GM19238 (cell line): ENCODE measurements around the gene ADIPOR1.
A peak's percentile ranks its signal among the peaks of the same experiment; 100 is the strongest.
"Not testable (repeated sequence)": the region's sequence is repeated elsewhere in the genome, so short reads cannot be mapped to it uniquely, and the experiment has no call there.

Experiments used
- DNase-seq: peaks from one replicate; pipeline ENCODE4 v3.0.0; 2011; ENCODE audit warnings: low spot score; ENCODE audit not compliant: insufficient read length

The ADIPOR1 gene, protein sequence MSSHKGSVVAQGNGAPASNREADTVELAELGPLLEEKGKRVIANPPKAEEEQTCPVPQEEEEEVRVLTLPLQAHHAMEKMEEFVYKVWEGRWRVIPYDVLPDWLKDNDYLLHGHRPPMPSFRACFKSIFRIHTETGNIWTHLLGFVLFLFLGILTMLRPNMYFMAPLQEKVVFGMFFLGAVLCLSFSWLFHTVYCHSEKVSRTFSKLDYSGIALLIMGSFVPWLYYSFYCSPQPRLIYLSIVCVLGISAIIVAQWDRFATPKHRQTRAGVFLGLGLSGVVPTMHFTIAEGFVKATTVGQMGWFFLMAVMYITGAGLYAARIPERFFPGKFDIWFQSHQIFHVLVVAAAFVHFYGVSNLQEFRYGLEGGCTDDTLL

DNA sequence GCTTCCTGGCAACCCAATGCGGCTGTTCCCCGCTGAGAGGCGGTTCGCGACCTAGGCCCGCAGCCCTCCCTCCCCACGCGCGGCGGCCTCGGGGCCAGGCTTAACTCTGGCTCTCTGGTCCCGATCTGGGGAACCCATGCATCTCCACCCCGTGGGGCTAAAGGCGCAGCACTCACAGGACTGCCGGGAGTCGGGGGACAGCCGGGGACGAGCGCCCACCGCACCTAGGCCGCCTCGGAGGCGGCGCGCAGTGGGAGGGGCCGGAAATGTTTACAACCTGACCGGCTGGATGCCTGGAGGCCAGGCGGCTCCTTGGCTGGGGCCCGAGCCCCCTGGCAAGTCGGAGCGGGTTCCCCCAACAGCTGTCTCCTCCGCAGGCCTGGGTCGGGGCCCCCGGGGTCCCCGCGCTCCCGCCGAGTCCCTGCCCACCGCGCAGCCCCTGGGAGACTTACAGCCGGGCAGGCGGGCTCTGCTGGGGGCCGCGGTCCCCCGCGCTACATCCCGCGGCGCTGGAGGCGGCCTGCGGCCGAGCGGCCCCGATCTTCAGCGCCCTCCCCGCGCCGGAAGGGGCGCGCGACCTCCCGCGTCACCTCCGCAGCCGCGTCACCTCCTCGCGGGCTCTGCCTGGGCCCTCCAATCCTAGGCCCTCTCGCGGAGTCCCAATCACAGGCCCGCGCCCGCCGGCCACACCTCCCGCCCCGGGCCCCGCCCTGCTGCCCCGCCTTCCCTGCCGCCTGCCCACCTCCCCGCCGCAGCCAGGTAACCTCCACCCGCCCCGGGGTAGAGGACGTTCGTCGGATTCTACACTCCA is at the start of gene ADIPOR1:
Gene ADIPOR1, minus strand, starts transcription at position 580 of the 811 bp plus-strand sequence. CDS start 7,242 bp downstream, outside the sequence.
- peak; percentile 99 for DNase-seq

DNA sequence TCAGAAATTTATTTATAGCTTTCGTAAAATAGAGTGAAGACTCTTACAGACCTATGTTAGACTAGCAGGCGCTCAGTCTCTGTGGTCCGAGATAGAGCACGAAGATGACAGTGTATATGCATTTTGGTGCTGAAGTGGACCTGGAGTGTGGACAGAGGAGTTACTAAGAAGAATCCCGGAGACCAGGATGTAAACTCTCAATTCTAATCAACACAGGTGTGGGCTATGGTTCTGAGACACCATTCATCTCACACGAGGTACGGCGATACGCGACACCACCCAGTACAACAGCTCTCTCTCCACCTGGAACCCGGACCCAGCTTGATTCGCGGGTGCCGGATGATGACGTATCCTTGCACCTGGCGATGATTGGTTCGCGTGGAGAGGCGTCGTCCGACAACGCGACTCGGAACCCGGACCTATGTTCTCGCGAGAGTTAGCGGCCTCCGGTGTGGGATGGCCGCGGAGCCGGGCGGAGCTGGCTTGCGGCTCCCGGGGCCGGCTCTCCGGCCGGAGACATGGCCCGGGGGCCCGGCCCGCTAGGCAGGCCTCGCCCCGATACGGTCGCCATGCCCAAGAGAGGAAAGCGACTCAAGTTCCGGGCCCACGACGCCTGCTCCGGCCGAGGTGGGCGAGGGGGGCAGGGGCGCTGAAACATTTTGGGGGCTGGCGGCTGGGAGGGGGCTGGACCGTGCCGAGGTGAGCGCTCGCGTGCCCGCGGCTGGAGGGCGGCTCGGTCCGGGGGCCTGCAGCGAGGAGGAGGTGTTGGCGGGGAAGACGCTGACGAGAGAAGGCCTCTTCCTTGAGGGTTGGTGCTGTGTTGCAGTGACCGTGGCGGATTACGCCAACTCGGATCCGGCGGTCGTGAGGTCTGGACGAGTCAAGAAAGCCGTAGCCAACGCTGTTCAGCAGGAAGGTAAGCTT is 49.1 kb upstream of the ADIPOR1 start, which contains the start of gene TMEM183A:
Gene TMEM183A, plus strand, starts transcription at position 427 of the 924 bp plus-strand sequence. Its CDS starts 92 bp downstream, at position 519.
- DNase-seq = peak; percentile 78

DNA sequence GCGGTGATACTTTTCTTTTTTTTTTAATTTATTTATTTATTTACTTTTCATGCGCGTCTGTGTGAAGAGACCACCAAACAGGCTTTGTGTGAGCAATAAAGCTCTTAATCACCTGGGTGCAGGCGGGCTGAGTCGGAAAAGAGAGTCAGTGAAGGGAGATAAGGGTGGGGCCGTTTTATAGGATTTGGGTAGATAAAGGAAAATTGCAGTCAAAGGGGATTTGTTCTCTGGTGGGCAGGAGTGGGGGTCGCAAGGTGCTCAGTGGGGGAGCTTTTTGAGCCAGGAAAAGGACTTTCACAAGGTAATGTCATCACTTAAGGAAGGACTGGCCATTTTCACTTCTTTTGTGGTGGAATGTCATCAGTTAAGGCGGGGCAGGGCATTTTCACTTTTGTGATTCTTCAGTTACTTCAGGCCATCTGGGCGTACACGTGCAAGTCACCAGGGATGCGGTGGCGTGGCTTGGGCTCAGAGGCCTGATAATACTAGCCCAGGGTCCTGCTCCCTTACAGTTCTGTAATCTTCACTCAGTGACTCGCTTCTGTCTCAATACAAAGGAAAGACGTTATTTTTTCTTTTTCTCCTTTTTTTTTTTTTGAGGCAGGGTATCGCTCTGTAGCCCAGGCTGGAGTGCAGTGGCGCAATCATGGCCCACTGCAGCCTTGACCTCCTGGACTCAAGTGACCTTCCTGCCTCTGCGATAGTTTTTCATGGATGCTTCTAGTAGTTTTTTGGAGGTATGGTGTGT is 47.5 kb upstream of the ADIPOR1 start:
- not testable (repeated sequence) for DNase-seq

DNA sequence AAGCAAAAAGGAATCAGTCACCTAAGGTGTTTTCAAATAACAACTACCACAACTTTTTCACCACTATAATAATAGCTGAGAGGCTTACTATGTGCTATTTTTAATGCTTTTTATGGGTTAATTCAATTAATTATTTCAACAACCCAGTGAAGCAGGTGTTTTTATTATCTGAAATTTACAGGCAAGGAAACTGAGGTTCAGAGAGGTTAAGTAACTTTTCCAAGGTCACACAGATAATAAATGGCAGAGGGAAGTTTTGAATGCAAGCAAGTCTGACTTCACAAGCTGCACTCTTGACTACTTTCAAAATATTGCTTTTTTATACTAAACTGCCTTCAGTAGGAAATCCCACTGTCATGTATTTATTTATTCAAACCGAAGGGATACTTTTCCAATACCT is 44.8 kb upstream of the ADIPOR1 start:
- DNase-seq = no peak

DNA sequence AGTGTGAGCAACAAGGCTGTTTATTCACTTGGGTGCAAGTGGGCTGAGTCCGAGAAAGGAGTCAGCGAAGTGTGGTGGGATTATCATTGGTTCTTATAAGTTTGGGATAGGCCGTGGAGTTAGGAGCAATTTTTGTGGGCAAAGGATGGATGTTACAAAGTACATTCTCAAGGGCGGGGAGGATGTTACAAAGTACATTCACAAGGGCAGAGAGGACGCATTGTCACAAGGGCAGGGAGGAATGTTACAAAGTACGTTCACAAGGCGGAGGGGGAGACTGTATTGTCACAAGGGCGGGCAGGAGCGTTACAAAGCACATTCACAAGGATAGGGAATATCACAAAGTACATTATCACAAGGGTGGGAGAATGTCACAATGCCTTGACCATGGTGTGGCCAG is 43.9 kb upstream of the ADIPOR1 start:
- DNase-seq = no peak

DNA sequence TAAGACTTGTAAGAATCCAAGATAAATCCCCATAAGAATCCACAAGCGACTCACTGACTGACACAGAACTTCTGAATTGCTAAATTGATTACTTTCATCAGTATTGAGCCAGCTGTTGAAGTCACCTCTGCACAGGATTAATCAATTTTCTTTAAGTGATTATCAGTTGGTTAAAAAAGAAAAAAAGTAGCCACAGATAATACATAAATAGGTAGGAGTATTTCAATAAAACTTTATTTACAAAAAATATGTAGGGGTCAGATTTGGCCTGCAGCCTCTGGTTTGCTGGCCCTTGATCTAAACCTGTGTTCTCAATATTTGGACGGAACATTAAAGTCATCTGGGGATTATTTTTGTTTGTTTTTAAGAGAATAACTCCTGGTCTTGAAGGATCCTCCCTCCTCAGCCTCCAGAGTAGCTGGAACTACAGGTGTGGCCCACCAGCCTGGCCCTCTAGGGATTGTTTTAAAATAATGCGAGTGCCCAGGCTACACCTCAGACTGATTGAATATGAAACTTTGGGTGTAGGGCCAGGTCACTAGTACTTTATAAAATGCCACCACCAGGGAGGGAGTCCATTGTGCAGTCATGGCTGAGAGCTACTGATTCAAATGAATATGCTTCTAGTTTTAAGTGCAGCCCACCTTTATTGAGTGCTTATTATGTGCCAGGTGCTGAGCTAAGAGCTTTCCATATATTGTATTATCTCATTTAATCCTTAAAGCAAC is 42.3 kb upstream of the ADIPOR1 start:
- DNase-seq = no peak

DNA sequence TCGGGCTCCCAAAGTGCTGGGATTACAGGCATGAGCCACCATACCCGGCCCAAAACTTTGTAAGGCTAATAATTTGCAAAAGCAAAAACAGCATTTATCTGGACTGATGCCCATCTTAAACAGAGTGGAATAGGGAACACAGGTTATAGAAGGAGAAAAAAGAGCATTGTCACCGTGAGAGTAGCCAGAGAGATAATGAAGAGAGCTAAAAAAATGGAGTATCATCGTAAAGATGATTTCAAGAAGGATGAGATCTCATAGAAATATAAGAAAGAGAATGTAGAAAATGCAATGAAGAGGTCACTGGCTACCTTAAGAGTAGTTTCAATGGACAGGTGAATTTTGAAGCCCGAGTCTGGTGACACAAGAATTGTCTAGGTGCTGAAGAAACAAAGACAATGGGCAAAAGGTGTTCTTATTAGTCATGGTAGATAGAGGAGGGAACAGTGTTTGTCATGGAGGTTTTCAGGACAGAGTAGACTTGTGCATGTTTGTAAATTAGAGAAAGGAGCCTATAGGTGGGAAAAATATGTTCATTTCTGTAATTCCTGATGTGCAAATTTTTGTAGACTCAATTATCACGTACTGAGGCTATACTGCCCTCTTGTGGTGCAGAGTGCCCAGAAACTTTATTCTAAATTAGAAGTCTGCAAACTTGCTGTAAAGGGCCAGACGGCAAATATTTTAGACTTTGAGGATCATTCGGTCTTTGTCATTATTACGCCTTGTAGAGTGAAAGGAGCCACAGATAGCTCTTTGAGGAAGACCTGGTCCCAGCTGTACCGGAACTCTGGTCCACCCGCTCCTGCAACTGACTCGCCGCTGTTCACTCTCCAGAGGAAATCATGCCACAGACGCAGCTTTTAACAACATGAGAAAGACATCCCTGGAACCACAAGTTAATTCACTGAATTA is 41.0 kb upstream of the ADIPOR1 start:
- DNase-seq = peak; percentile 10

DNA sequence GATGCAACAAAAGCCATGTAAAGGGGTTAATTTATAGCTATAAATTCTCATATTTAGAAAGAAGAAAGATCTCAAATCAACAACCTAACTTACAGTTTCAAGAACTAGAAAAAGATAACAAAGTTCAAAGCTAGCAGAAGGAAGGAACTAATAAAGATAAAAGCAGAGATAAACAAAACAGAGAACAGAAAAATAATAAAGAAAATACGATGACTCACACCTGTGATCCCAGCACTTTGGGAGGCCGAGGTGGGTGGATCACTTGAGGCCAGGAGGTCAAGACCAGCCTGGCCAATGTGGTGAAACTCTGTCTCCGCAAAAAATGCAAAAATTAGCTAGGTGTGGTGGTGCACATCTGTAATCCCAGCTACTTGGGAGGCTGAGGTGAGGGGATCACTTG is 36.6 kb upstream of the ADIPOR1 start:
- no peak for DNase-seq

DNA sequence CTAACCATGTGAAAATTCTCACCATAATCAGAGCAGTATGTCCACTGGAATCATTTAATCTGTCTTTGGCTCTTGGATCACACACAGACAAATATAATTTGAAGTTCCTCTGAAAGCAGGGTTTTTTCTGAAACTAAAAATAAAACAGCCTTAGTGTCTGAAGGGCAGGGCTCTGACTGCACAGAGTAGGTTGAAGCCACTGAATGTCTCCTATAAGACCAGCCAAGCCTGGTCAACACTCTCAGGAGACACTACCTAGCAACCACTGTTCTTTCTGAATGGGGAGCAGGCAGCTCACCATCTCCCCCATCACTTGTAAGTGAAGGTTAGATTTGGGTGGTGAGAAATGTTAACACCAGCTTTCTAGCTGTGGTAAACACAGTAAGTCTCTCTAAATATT is 33.0 kb upstream of the ADIPOR1 start:
- no peak for DNase-seq

DNA sequence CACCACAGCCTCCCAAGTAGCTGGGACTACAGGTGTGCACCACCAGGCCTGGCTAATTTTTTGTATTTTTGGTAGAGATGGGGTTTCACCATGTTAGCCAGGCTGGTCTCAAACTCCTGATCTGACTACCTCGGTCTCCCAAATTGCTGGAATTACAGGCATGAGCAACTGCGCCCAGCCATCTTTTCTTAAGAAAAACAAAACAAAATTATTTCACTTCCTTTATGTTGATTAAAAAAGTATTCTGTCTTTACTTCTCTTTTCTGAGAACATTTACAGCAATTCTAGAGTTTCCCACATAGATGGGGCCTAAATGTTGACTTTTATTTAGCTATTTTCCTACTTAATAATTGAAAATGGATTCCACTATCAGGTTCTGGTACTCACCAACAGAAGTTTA is 31.8 kb upstream of the ADIPOR1 start:
- no peak for DNase-seq

DNA sequence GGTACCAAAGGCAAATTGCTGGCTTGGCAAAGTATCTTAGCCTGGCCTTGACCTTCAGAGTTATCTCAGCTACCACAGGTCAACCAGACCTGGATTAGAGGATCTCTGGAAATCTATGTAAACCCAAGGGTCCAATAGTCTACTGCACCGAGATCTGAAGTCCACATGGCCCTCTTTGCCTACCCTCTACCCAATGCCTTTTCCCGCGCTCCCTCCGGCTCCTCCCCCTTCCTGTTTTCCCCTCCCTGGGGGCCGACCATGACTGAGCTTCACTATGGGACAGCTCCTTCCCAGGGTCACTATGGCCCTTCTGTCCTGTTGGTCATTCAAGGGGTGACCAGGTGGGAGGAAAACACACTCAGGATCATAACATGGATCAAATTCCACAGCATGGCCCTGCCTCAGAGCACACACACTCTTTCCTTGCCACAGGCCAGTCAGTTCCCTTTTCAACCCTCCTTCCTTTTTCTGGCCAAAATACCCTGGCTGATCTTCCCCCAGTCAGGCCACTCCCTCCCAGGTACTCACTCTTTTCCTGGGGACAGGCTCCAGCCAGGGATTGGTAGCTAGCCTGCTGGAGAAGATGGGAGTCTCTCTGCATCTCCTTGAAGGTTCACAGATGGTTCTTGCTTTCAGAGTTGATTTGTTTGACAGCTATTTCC is 29.9 kb upstream of the ADIPOR1 start:
- DNase-seq = no peak

DNA sequence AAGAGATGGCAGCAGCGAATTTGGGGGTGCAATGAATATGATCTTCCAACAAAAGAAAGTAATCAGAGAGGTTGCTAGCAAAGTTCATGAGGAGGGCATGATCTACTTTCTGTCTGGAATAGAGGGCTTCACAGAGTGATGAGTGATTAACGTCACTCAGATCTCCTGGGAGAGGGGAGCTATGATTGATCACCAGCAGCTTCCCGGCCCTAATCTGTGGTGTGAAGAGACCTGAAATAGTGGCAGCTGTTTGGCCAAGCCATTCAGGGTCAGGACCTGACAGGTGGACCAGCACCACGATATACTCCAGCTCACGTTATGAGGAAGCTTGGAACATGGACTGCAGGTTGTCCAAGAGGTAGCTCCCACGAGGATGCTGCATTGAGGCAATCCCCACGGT is 29.1 kb upstream of the ADIPOR1 start:
- DNase-seq = no peak

DNA sequence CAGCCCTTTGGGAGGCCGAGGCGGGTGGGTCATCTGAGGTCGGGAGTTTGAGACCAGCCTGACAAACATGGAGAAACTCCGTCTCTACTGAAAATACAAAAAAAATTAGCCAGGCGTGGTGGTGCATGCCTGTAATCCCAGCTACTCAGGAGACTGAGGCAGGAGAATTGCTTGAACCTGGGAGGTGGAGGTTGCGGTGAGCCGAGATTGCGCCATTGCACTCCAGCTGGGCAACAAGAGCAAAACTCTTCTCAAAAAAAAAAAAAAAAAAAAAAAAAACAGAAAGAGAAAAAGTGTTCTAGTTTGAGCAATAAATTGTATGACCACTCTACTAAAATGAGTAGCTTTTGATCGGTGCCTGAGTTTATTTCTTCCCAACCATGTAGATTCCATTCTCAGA is 28.0 kb upstream of the ADIPOR1 start:
- DNase-seq = not testable (repeated sequence)

DNA sequence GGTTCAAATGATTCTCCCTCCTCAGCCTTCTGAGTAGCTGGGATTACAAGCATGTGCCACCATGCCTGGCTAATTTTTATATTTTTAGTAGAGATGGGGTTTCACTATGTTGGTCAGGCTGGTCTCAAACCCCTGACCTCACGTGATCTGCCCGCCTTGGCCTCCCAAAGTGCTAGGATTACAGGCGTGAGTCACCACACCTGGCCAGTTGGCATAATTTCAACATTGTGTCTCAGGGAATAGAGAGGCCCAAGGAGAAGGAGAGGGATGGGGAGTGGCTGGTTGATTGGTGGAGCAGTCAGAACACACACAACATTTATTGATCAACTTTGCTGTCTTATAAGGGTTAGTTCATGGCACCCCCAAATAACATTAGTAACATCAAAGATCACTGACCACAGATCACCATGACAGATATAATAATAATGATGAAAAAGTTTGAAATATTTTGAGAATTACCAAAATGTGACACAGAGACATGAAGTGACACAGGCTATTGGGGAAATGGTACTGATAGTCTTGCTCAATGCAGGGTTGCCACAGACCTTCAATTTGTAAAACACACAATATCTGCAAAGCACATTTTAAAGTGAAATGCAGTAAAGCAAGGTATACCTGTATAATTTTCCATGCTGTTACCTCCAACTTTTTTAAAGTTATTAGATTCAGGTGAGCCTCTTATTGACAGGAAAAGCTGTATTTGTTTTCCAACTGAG is 24.8 kb upstream of the ADIPOR1 start:
- DNase-seq = no peak

DNA sequence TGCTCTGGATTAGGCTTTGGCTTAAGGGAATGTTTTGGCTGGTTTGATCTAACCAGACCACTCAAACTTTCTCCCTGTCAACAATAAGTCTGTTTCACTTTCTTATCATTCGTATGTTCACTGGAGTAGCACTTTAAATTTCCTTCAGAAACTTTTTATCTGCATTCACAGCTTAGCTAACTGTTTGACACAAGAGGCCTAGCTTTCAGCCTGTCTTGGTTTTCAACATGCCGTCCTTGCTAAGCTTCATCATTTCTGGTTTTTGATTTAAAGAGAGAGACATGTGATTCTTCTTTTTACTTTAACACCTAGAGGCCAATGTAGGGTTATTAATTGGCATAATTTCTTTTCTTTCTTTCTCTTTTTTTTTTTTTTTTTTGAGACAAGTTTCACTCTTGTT is 23.8 kb upstream of the ADIPOR1 start:
- DNase-seq = no peak

DNA sequence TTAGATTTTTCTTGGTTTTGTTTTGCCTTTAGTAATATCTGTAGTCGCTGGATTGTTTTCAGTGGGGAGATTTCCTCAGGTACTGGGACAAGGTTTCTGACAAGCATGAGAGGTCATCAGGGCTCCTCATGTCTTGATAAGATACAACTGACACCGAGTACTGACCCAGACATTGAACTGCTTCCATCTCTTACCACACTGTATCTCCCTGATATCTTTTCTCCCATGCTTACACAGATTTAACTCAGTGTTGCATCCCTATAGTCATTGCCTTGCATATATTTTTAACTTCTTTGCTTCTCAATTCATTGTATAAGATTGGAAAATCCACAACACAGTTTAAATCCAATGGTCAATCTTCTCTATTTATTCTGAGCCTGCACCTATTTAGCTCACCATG is 21.3 kb upstream of the ADIPOR1 start:
- no peak for DNase-seq

DNA sequence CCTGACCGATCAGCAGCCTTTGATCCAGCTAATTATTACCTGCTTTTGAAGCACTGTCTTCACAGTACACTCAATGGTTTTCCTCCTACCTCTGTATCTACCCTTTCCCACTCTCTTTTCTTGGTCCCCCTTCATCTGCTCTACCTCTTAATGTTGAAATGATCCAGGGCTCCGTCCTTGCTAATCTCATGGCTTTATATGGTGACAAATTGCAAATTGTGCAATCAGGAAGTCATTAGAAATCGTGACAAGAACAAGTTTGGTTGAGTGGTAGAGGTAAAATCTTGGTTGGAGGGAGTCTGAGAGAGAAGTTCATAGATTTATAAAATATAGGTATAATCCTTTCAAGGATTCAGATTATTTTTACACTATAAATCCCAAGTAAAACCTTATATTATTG is 18.5 kb upstream of the ADIPOR1 start:
- no peak for DNase-seq

DNA sequence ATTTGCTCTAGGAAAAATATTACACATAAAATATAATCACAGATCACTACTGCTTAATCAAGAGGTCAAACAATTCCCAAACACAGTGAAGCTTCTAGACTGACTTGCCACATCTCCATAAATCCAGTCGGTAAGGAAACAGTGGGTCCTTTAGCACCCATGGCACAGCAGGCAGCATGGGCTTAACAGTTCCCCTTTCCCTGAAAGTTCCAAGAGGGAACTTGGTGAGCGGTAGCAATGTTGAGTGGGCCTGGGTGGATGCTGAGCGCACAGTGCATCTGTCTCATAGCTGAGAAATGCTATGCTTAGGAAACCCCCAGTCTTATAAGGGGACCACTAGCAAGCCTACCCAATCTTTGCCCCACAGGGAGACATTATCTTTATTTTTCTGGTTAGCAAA is 16.7 kb upstream of the ADIPOR1 start:
- DNase-seq = no peak
